HEK293T (cell line): Measurements from ENCODE around the gene GALK1.
"Not testable (repeated sequence)": the region's sequence is repeated elsewhere in the genome, so short reads cannot be mapped to it uniquely, and the experiment has no call there.

ENCODE experiments used
- CTCF ChIA-PET: fragments of 350-600 bp; formaldehyde crosslinking; extraction: SDS; loops from one replicate; lab custom pipeline; 2021; ENCODE audit warnings: antibody characterized with exemption, inconsistent platforms; lab: Yijun Ruan, JAX
- POLR2A ChIA-PET: fragments of 350-600 bp; formaldehyde crosslinking; extraction: SDS; loops from one replicate; lab custom pipeline; 2020; ENCODE audit warnings: antibody characterized with exemption, inconsistent platforms; lab: Yijun Ruan, JAX
- DNase-seq: peaks from one replicate; pipeline ENCODE4 v3.0.0; 2012; ENCODE audit warnings: mixed read lengths; ENCODE audit errors: extremely low spot score
- ARNT ChIP-seq: fragments of 450-650 bp; IDR thresholded peaks from 2 replicates; pipeline ENCODE4 v1.6.1; 2017; ENCODE audit warnings: mild to moderate bottlenecking
- BHLHE40 ChIP-seq: fragments of 450-650 bp; IDR thresholded peaks from 2 replicates; pipeline ENCODE4 v1.6.1; 2016; ENCODE audit warnings: mild to moderate bottlenecking, moderate library complexity, borderline replicate concordance
- CTBP1 ChIP-seq: fragments of 450-650 bp; IDR thresholded peaks from 2 replicates; pipeline ENCODE4 v1.6.1; 2016; ENCODE audit warnings: borderline replicate concordance
- ELF4 ChIP-seq: fragments of 450-650 bp; IDR thresholded peaks from 2 replicates; pipeline ENCODE4 v1.6.1; 2017; ENCODE audit warnings: antibody characterized with exemption
- FOXA1 ChIP-seq: fragments of 450-650 bp; IDR thresholded peaks from 2 replicates; pipeline ENCODE4 v1.6.1; 2016; ENCODE audit warnings: mild to moderate bottlenecking
- FOXK2 ChIP-seq: fragments of 450-650 bp; IDR thresholded peaks from 2 replicates; pipeline ENCODE4 v1.6.1; 2016; ENCODE audit warnings: mild to moderate bottlenecking
- FOXM1 ChIP-seq: fragments of 450-650 bp; IDR thresholded peaks from 2 replicates; pipeline ENCODE4 v1.6.1; 2017; ENCODE audit warnings: mild to moderate bottlenecking, borderline replicate concordance
- HDGF ChIP-seq: fragments of 450-650 bp; IDR thresholded peaks from 2 replicates; pipeline ENCODE4 v1.6.1; 2017; ENCODE audit warnings: antibody characterized with exemption, borderline replicate concordance
- L3MBTL2 ChIP-seq: fragments of 450-650 bp; conservative IDR thresholded peaks from 2 replicates; pipeline ENCODE4 v1.6.1; 2016; ENCODE audit warnings: mild to moderate bottlenecking
- LEF1 ChIP-seq: fragments of 450-650 bp; IDR thresholded peaks from 2 replicates; pipeline ENCODE4 v1.6.1; 2017; ENCODE audit warnings: mild to moderate bottlenecking, borderline replicate concordance
- NFRKB ChIP-seq: fragments of 450-650 bp; IDR thresholded peaks from 2 replicates; pipeline ENCODE4 v1.6.1; 2016; ENCODE audit warnings: mild to moderate bottlenecking, moderate library complexity
- SP1 ChIP-seq: fragments of 450-650 bp; IDR thresholded peaks from 2 replicates; pipeline ENCODE4 v1.6.1; 2017
- SUZ12 ChIP-seq: fragments of 450-650 bp; IDR thresholded peaks from 2 replicates; pipeline ENCODE4 v1.6.1; 2016; ENCODE audit warnings: mild to moderate bottlenecking
- TARDBP ChIP-seq: fragments of 450-650 bp; IDR thresholded peaks from 2 replicates; pipeline ENCODE4 v1.6.1; 2016
- ZNF384 ChIP-seq: fragments of 450-650 bp; IDR thresholded peaks from 2 replicates; pipeline ENCODE4 v1.6.1; 2016
- TF ChIP-seq, protein P1 (sequence below): fragments of 450-650 bp; IDR thresholded peaks from 2 replicates; pipeline ENCODE4 v1.6.1; 2016

GALK1 gene

DNA sequence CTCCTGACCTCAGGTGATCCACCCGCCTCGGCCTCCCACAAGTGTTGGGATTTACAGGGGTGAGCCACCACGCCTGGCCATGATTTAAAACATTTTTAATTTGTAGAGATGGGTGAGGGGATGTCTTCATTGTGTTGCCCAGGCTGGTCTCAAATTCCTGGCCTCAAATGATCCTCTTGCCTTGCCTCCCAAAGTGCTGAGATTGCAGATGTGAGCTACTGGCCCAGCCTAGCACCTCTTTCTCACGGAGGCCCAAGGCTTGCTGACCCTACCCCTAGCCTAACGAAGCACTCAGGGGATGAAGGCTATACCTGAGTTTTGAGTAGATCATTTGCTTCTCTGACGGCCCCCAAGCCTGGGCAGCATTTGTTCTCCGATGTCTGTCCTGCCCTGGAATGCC, 46.2 kb upstream of the GALK1 start:
- ChIA-PET CTCF (interaction anchor here (1.7 kb wide), 1 partner anchor 16 kb away, joined by 4 read pairs; no protein-coding TSS in a partner anchor), POLR2A (no interaction called here)
- no peak for DNase-seq
- TF ChIP-seq SP1: no peak
- TF ChIP-seq HDGF: no peak
- TF ChIP-seq ARNT: no peak
- no peak for TF ChIP-seq LEF1
- TF ChIP-seq, protein P1, sequence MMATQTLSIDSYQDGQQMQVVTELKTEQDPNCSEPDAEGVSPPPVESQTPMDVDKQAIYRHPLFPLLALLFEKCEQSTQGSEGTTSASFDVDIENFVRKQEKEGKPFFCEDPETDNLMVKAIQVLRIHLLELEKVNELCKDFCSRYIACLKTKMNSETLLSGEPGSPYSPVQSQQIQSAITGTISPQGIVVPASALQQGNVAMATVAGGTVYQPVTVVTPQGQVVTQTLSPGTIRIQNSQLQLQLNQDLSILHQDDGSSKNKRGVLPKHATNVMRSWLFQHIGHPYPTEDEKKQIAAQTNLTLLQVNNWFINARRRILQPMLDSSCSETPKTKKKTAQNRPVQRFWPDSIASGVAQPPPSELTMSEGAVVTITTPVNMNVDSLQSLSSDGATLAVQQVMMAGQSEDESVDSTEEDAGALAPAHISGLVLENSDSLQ: no peak
- no peak for TF ChIP-seq BHLHE40
- TF ChIP-seq TARDBP: no peak
- TF ChIP-seq L3MBTL2: no peak
- TF ChIP-seq ZNF384: no peak
- no peak for TF ChIP-seq NFRKB
- TF ChIP-seq FOXM1: no peak

DNA sequence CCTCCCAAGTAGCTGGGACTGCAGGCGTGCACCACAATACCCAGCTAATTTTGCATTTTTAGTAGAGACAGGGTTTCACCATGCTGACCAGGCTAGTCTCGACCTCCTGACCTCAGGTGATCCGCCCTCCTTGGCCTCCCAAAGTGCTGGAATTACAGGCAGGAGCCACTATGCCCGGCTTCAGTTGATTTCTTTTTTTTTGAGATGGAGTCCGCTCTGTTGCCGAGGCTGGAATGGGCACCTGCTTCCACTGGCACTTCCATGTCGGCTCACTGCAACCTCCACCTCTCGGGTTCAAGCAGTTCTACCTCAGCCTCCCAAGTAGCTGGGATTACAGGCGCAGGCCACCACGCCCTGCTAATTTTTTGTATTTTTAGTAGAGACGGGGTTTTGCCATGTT, 45.8 kb upstream of the GALK1 start:
- CTCF ChIA-PET: interaction anchor here (1.7 kb wide), 1 partner anchor 16 kb away, joined by 4 read pairs; no protein-coding TSS in a partner anchor
- POLR2A ChIA-PET, DNase-seq: not testable (repeated sequence)

DNA sequence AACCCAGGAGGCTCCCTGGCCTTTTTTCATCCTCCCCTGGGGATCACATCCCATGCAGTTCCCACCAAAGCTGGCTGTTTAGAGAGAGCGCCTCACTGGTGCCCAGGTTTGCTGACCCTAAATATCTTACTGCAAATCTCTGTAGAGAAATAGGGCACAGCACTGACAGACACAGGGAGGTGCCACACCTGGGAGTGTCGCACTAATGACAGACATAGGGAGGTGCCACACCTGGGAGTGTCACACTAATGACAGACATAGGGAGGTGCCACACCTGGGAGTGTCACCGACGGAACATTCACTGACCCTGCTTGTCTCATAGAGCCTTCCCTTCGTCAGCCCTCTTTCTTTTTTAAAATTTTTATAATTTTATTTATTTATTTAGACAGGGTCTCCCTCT, 45.2 kb upstream of the GALK1 start:
- no peak for DNase-seq
- POLR2A ChIA-PET: no interaction called here
- no peak for TF ChIP-seq ELF4
- TF ChIP-seq NFRKB: no peak
- no peak for TF ChIP-seq SUZ12
- CTCF ChIA-PET: no interaction called here

DNA sequence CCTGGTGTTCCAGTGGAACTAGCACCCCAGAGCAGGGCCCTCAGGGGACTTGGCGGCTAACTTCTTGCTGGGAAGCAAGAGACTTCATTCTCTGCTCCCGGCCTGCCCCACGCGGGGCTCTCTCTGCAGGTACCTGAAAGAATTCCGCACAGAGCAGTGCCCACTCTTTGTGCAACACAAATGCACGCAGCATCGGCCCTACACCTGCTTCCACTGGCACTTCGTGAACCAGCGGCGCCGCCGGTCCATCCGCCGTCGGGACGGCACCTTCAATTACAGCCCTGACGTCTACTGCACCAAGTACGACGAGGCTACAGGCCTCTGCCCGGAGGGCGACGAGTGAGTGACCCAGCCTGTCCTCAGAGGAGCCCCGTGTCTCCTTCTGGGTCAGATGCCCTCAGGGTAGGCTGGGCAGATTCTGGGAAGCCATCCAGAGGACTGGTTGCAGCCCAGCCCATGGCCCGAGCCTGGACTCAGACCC, 44.7 kb upstream of the GALK1 start:
- CTCF ChIA-PET: no interaction called here

DNA sequence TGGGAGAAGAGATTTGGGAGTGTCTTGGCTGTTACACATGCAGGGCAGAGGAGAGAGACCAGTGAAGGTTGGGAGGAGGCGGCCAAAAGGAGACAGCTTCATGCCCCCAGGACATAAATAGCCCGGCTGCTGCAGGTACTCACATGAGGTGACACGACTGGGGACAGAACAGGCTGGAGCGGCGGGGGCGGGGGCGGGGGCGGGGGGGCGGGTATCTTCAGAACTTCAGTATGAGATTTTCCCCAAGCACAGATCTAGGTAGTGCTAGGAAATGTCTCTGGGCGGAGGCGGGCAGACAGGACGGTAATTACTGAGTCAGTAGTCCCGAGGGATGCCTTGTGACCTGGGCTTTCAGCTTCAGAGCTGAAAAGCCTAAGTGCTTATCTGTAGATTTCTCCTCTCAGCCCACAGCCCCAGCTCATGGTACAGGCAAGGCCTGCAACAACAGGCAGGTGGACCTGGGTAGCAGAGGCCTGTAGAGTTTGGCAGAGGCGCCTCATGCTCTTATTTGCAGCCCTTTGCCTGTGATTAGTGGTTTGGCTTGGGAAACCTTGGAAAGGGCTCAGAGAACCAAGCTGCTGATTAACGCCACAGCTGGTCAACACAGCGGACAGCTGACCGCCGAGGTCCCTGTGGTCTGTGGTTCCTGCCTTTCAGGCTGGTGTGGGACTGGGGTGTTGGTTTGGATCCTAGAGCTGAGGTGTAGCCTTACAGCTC, 44.1 kb upstream of the GALK1 start:
- no peak for TF ChIP-seq NFRKB
- TF ChIP-seq SP1: no peak
- CTCF ChIA-PET: no interaction called here
- no peak for DNase-seq
- POLR2A ChIA-PET: interaction anchor here (1.0 to 3.1 kb wide), 3 partner anchors 8 to 29 kb away, joined by 3 to 13 read pairs (median 4); a partner anchor contains a TSS

More for the DNA sequence above, 44.7 kb upstream of the GALK1 start:
- POLR2A ChIA-PET: interaction anchor here (1.0 to 1.3 kb wide), 3 partner anchors 8 to 30 kb away, joined by 3 to 5 read pairs (median 3); a partner anchor contains a TSS
- TF ChIP-seq ELF4 (no peak), LEF1 (no peak), SUZ12 (no peak), HDGF (no peak), TARDBP (no peak), CTBP1 (no peak), FOXK2 (no peak), SP1 (no peak), BHLHE40 (no peak)
- no peak for DNase-seq

DNA sequence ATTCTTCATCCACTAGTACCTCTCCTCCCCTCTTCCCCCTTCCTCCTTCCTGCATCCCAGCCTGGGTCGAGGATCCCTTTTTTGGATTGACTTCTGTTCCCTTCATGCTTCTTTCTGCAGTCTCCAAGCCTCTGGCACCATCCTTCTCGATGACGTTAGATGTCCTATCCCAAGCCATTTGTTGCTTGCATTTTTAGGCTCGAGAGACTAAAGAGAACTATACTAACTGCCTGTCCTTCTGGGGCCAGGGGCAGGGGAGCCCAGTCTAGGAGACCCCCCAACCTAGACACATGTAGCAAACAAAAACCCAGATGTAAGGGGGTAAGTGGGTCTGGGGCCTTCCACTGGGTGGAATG, 43.5 kb upstream of the GALK1 start:
- DNase-seq: no peak
- no peak for TF ChIP-seq FOXK2
- TF ChIP-seq L3MBTL2: no peak
- TF ChIP-seq HDGF: no peak
- TF ChIP-seq LEF1: no peak
- TF ChIP-seq CTBP1: no peak
- TF ChIP-seq SUZ12: no peak
- TF ChIP-seq SP1: no peak
- TF ChIP-seq TARDBP: no peak
- TF ChIP-seq, protein P1: no peak
- no peak for TF ChIP-seq ARNT
- no peak for TF ChIP-seq BHLHE40
- no peak for TF ChIP-seq FOXA1
- no peak for TF ChIP-seq ZNF384
- no peak for TF ChIP-seq ELF4
- no peak for TF ChIP-seq NFRKB
- CTCF ChIA-PET: interaction anchor here (0.7 kb wide), 1 partner anchor 234 kb away, joined by 3 read pairs; no protein-coding TSS in a partner anchor
- POLR2A ChIA-PET: interaction anchor here (1.3 to 3.1 kb wide), 2 partner anchors 25 to 29 kb away, joined by 3 to 13 read pairs; a partner anchor contains a TSS

DNA sequence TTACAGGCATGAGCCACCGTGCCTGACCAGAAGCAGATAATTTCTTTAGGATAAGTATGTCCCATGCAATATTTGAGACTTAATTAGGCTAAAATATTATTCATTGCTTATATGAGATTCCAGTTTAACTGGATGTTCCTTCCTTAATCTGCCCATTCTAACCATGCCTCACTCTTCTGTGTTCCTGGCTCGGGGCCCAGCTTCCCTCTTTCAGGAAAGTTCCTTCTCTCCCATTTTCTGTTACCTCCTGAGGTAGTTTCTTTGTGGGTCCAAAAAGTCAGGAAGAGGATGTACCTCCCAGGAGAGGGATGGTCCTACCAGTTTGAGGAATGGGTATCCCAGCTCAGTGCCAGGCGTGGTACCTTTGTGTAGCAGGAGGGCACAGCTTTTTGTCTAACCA, 42.9 kb upstream of the GALK1 start:
- no peak for DNase-seq
- TF ChIP-seq, protein P1: no peak
- TF ChIP-seq FOXK2: no peak
- no peak for TF ChIP-seq FOXA1
- TF ChIP-seq TARDBP: no peak
- no peak for TF ChIP-seq HDGF
- TF ChIP-seq ARNT: no peak
- TF ChIP-seq SUZ12: no peak
- TF ChIP-seq LEF1: no peak
- TF ChIP-seq L3MBTL2: no peak
- TF ChIP-seq CTBP1: no peak
- TF ChIP-seq FOXM1: no peak
- ChIA-PET CTCF (interaction anchor here (0.6 to 0.7 kb wide), 2 partner anchors 18 to 235 kb away, joined by 3 read pairs; no protein-coding TSS in a partner anchor), POLR2A (interaction anchor here (3.1 kb wide), 1 partner anchor 28 kb away, joined by 13 read pairs; a partner anchor contains a TSS)
